Loucy (cell line): ENCODE results near the gene LDB3.

Experiments
- H2AFZ ChIP-seq: fragments of 200-600 bp; sonication (generic); 2 replicates; pipeline ENCODE4 v1.6.0; 2016; ENCODE audit warnings: antibody characterized with exemption, mild to moderate bottlenecking, low read length, moderate library complexity
- H3F3A ChIP-seq: fragments of 200-600 bp; 2 replicates; pipeline ENCODE4 v1.6.0; 2016; ENCODE audit warnings: antibody characterized with exemption, low read depth, mild to moderate bottlenecking
- H3K27me3 ChIP-seq: fragments of 200-600 bp; sonication (generic); 2 replicates; pipeline ENCODE4 v1.6.1; 2014; ENCODE audit warnings: low read length, mild to moderate bottlenecking; ENCODE audit not compliant: insufficient read depth, poor library complexity, severe bottlenecking
- H3K36me3 ChIP-seq: fragments of 200-600 bp; sonication (generic); 2 replicates; pipeline ENCODE4 v1.6.1; 2016; ENCODE audit warnings: low read length; ENCODE audit not compliant: insufficient read depth
- H3K4me1 ChIP-seq: fragments of 200-600 bp; sonication (generic); 2 replicates; pipeline ENCODE4 v1.5.1; 2014; ENCODE audit warnings: low read length, mild to moderate bottlenecking; ENCODE audit not compliant: insufficient read depth, poor library complexity, severe bottlenecking
- H3K4me2 ChIP-seq: fragments of 200-600 bp; sonication (generic); 2 replicates; pipeline ENCODE4 v1.6.0; 2014; ENCODE audit warnings: antibody characterized with exemption, low read length, low read depth, mild to moderate bottlenecking; ENCODE audit not compliant: poor library complexity, severe bottlenecking
- H3K4me3 ChIP-seq: fragments of 200-600 bp; sonication (generic); 2 replicates; pipeline ENCODE4 v1.5.1; 2014; ENCODE audit warnings: low read length, mild to moderate bottlenecking, mixed read lengths; ENCODE audit not compliant: poor library complexity, severe bottlenecking
- H3K79me2 ChIP-seq: fragments of 200-600 bp; sonication (generic); 2 replicates; pipeline ENCODE4 v1.6.1; 2014; ENCODE audit warnings: low read length; ENCODE audit not compliant: insufficient read depth
- H3K9ac ChIP-seq: fragments of 200-600 bp; sonication (generic); 2 replicates; pipeline ENCODE4 v1.6.0; 2014; ENCODE audit warnings: mild to moderate bottlenecking, low read depth, low read length, moderate library complexity; ENCODE audit not compliant: poor library complexity, severe bottlenecking
- H3K9me2 ChIP-seq: fragments of 200-600 bp; sonication (generic); replicated peaks from 2 replicates; pipeline ENCODE4 v1.6.1; 2016; ENCODE audit warnings: low read depth, low read length, mixed read lengths
- H3K9me3 ChIP-seq: fragments of 200-600 bp; sonication (generic); 2 replicates; pipeline ENCODE4 v1.6.1; 2014; ENCODE audit warnings: mild to moderate bottlenecking, antibody characterized with exemption, low read length, low read depth; ENCODE audit not compliant: insufficient read depth
- H4K20me1 ChIP-seq: fragments of 200-600 bp; sonication (generic); 2 replicates; pipeline ENCODE4 v1.6.0; 2014; ENCODE audit warnings: antibody characterized with exemption, low read length, mild to moderate bottlenecking; ENCODE audit not compliant: insufficient read depth, poor library complexity, severe bottlenecking
- CTCF ChIP-seq: fragments of 200-600 bp; sonication (generic); conservative IDR thresholded peaks from 2 replicates; pipeline ENCODE4 v1.5.1; 2014; ENCODE audit warnings: mild to moderate bottlenecking, antibody characterized with exemption, low read length
- EZH2phosphoT487 ChIP-seq: fragments of 200-600 bp; IDR thresholded peaks from 2 replicates; pipeline ENCODE4 v1.6.1; 2018; ENCODE audit warnings: antibody characterized with exemption, mild to moderate bottlenecking, moderate library complexity, borderline replicate concordance

Gene LDB3

GRCh38 chr10:86690657-86691084 lies 22.4 kb downstream of the LDB3 start:
- TF ChIP-seq EZH2phosphoT487, result no peak
- no peak for TF ChIP-seq CTCF
- no peak overlapping the region for H3K4me3 ChIP-seq
- no peaks in the 10 kb centered on the region for H3K79me2 ChIP-seq

GRCh38 chr10:86691333-86692022 lies 23.2 kb downstream of the LDB3 start:
- Histone ChIP-seq H3K4me3 (no peak overlapping the region), H3F3A (no peaks in the 10 kb centered on the region), H3K9me3 (no peaks in the 10 kb centered on the region), H3K9me2 (no peaks in the 10 kb centered on the region), H3K9ac (no peak overlapping the region), H3K79me2 (no peaks in the 10 kb centered on the region), H3K27me3 (no peaks in the 10 kb centered on the region), H3K36me3 (no peaks in the 10 kb centered on the region), H3K4me2 (no peak overlapping the region), H4K20me1 (no peaks in the 10 kb centered on the region), H3K4me1 (no peaks in the 10 kb centered on the region), H2AFZ (no peak overlapping the region)
- no peak for TF ChIP-seq EZH2phosphoT487
- TF ChIP-seq CTCF, result no peak

More at GRCh38 chr10:86690657-86691084, 22.4 kb downstream of the LDB3 start:
- Histone ChIP-seq H3F3A (no peaks in the 10 kb centered on the region), H3K4me1 (no peaks in the 10 kb centered on the region), H3K36me3 (no peaks in the 10 kb centered on the region), H3K9me3 (no peaks in the 10 kb centered on the region), H3K9ac (no peak overlapping the region), H3K27me3 (no peaks in the 10 kb centered on the region), H3K4me2 (no peak overlapping the region), H2AFZ (no peak overlapping the region), H3K9me2 (no peaks in the 10 kb centered on the region), H4K20me1 (no peaks in the 10 kb centered on the region)

DNA sequence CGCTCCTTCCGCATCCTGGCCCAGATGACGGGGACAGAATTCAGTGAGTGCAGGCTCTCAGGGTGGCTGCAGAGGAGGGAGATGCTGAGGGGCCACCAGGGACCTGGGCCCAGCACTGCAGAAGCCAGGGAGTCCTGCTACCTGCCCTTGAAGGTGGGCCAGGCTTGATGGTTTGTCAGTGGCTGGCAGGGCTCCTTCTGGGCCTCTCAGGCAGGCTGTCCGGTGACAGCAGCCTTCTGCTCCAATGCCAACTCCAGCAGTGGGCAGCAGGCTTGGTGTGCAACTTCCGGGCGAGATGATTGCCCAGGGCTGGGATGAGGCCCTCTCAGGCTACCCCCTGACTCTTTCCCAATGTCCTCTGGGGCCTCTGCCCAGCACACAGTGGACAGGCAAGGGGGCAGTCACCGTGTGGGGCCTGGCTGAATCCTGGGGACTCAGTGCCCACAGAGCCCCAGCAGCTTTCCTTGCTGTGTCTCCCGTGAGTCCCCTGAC lies 23.8 kb downstream of the LDB3 start:
- Histone ChIP-seq H3K4me2 (no peak overlapping the region), H3F3A (no peaks in the 10 kb centered on the region), H3K4me3 (no peak overlapping the region), H3K36me3 (no peaks in the 10 kb centered on the region), H3K27me3 (no peaks in the 10 kb centered on the region), H3K9ac (no peak overlapping the region), H3K79me2 (no peaks in the 10 kb centered on the region), H2AFZ (no peak overlapping the region), H3K9me2 (no peaks in the 10 kb centered on the region), H3K4me1 (no peaks in the 10 kb centered on the region), H4K20me1 (no peaks in the 10 kb centered on the region), H3K9me3 (no peaks in the 10 kb centered on the region)
- no peak for TF ChIP-seq CTCF
- TF ChIP-seq EZH2phosphoT487, result no peak
